SK-N-MC (cell line): ENCODE data around the gene SHISA2.
A peak's percentile ranks its signal among the peaks of the same experiment; 100 is the strongest.

ENCODE experiments used
- DNase-seq: peaks from one replicate; pipeline ENCODE4 v3.0.0-alpha.2; 2011; ENCODE audit warnings: low read depth, low spot score
- H3K27ac ChIP-seq: fragments of 200-600 bp; sonication (generic); 2 replicates; pipeline ENCODE4 v1.5.1; 2016; ENCODE audit warnings: mixed run types
- H3K36me3 ChIP-seq: fragments of 200-600 bp; sonication (generic); 2 replicates; pipeline ENCODE4 v1.6.1; 2017; ENCODE audit warnings: antibody characterized with exemption, low read length, mixed read lengths; ENCODE audit not compliant: insufficient read depth
- H3K4me3 ChIP-seq: fragments of 200-600 bp; sonication (generic); 2 replicates; pipeline ENCODE4 v1.5.1; 2016
- H3K9ac ChIP-seq: fragments of 200-600 bp; sonication (generic); 2 replicates; pipeline ENCODE4 v1.8.0; 2017; ENCODE audit warnings: mixed run types, mixed read lengths; ENCODE audit not compliant: insufficient read length
- H3K9me3 ChIP-seq: fragments of 200-600 bp; sonication (generic); 2 replicates; pipeline ENCODE4 v1.6.1; 2017; ENCODE audit warnings: low read depth, mild to moderate bottlenecking, antibody characterized with exemption, low read length, moderate library complexity, mixed read lengths
- EZH2 ChIP-seq: fragments of 200-600 bp; sonication (generic); IDR thresholded peaks from one replicate; pipeline ENCODE4 v1.6.1; 2017; ENCODE audit warnings: antibody characterized with exemption
- FOXP2 ChIP-seq: optimal IDR thresholded peaks from 2 replicates; pipeline ENCODE3; 2011; ENCODE audit warnings: mild to moderate bottlenecking, moderate library complexity; ENCODE audit not compliant: insufficient read depth; ENCODE audit errors: extremely low read length, control extremely low read depth
- POLR2AphosphoS5 ChIP-seq: IDR thresholded peaks from 2 replicates; pipeline ENCODE4 v1.6.1; 2012; ENCODE audit warnings: mild to moderate bottlenecking, low read depth, low read length, borderline replicate concordance

The SHISA2 gene

GRCh38 chr13:26017196-26017921 is 34.5 kb downstream of the SHISA2 start:
- H3K9ac ChIP-seq, result no peak overlapping the region
- H3K36me3 ChIP-seq, result no peaks in the 10 kb centered on the region
- H3K9me3 ChIP-seq, result no peaks in the 10 kb centered on the region
- H3K4me3 ChIP-seq, result no peak overlapping the region
- no peak overlapping the region for H3K27ac ChIP-seq
- no peak for DNase-seq
- TF ChIP-seq POLR2AphosphoS5 (no peak), FOXP2 (no peak), EZH2 (no peak)

- Histone ChIP-seq H3K27ac (no peak overlapping the region), H3K4me3 (no peak overlapping the region), H3K9ac (no peak overlapping the region), H3K9me3 (no peaks in the 10 kb centered on the region), H3K36me3 (no peaks in the 10 kb centered on the region)
- TF ChIP-seq POLR2AphosphoS5, result no peak
- TF ChIP-seq EZH2, result no peak
- TF ChIP-seq FOXP2, result no peak
- DNase-seq, result no peak
Measured at GRCh38 chr13:26016189-26016588, 35.6 kb downstream of the SHISA2 start.

- H3K36me3 ChIP-seq, result no peaks in the 10 kb centered on the region
- H3K9ac ChIP-seq, result no peak overlapping the region
- H3K9me3 ChIP-seq, result no peaks in the 10 kb centered on the region
- TF ChIP-seq FOXP2, result no peak
- H3K4me3 ChIP-seq, result peak overlapping the region; percentile 43
- no peak overlapping the region for H3K27ac ChIP-seq
- DNase-seq, result peak; percentile 45
Measured at GRCh38 chr13:26015271-26016125, 36.3 kb downstream of the SHISA2 start.

GRCh38 chr13:26012995-26013394 is 38.8 kb downstream of the SHISA2 start:
- Histone ChIP-seq H3K36me3 (no peaks in the 10 kb centered on the region), H3K4me3 (no peak overlapping the region), H3K9me3 (no peaks in the 10 kb centered on the region), H3K27ac (no peak overlapping the region), H3K9ac (no peak overlapping the region)
- DNase-seq, result no peak
- TF ChIP-seq POLR2AphosphoS5 (no peak), EZH2 (no peak), FOXP2 (no peak)

GRCh38 chr13:26011996-26012821 is 39.6 kb downstream of the SHISA2 start:
- no peak overlapping the region for H3K27ac ChIP-seq
- no peaks in the 10 kb centered on the region for H3K36me3 ChIP-seq
- no peak overlapping the region for H3K4me3 ChIP-seq
- H3K9me3 ChIP-seq, result no peaks in the 10 kb centered on the region
- no peak for DNase-seq
- TF ChIP-seq EZH2 (no peak), FOXP2 (no peak), POLR2AphosphoS5 (no peak)
- no peak overlapping the region for H3K9ac ChIP-seq

- DNase-seq, result no peak
- Histone ChIP-seq H3K9ac (no peak overlapping the region), H3K4me3 (no peak overlapping the region), H3K27ac (no peak overlapping the region), H3K9me3 (no peaks in the 10 kb centered on the region), H3K36me3 (no peaks in the 10 kb centered on the region)
- TF ChIP-seq EZH2, result no peak
- no peak for TF ChIP-seq POLR2AphosphoS5
- TF ChIP-seq FOXP2, result no peak
Measured at GRCh38 chr13:26011208-26011573, 40.6 kb downstream of the SHISA2 start.

- TF ChIP-seq FOXP2, result no peak
- no peak for TF ChIP-seq EZH2
- no peak for TF ChIP-seq POLR2AphosphoS5
- no peak overlapping the region for H3K9ac ChIP-seq
- H3K27ac ChIP-seq, result no peak overlapping the region
- DNase-seq, result no peak
- H3K4me3 ChIP-seq, result no peak overlapping the region
- no peaks in the 10 kb centered on the region for H3K36me3 ChIP-seq
- no peaks in the 10 kb centered on the region for H3K9me3 ChIP-seq
Measured at GRCh38 chr13:26010487-26011207, 41.2 kb downstream of the SHISA2 start.
